Stimulated activated CD4-positive, alpha-beta T cell treated with anti-CD3 and anti-CD28 coated beads, Interleukin-4, amount 100 ng/mL, for 4 hours (primary cell): ENCODE measurements around the gene CELA2A.

Source experiments
- DNase-seq, 2 experiments: peaks; one replicate each; pipeline ENCODE4 v3.0.0-alpha.2; 2020

The CELA2A gene

GRCh38 chr1:15456313-15456954, at the start of gene CELA2A:
TSS of gene CELA2A (plus strand) at chr1:15456732. CDS start at chr1:15456754, 22 bp downstream.
- DNase-seq, result no peak

- DNase-seq, result no peak
Observed at GRCh38 chr1:15407580-15407979, 49.0 kb upstream of the CELA2A start.

- no peak for DNase-seq
Observed at GRCh38 chr1:15408890-15409387, 47.6 kb upstream of the CELA2A start.

DNA sequence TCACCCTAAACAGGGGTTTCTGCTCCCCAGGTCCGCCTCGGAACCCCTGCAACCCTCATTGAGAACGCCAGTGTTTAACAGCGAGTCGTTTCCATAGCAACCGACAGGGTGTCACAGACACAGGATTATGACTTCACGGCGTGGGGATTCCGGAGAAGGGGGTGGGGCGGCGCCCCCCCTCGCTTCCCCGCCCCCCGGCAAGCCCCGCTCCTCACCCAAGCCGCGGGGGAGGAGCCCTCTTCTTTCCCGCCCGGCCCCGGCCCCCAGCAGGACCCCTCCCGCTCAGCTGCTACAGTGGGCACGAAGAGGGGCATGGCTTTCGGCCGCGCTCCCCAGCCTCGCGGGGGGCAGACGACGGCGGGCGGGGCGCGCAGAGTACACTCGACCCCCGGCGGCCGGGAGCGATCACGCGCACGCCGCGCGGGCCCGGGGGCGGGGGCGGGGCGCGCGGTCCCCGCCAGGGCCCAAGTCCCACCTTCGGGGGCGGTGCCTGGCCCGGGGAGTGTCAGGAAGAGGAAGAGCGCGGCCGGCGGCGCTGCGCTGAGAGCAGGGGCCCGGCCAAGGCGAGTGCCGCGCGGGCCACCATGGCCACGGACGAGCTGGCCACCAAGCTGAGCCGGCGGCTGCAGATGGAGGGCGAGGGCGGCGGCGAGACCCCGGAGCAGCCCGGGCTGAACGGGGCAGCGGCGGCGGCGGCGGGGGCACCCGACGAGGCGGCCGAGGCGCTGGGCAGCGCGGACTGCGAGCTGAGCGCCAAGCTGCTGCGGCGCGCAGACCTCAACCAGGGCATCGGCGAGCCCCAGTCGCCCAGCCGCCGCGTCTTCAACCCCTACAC, 46.9 kb upstream of the CELA2A start, which contains the start of gene EFHD2:
Gene EFHD2 (plus strand): TSS at position 501 of the 835 bp plus-strand sequence. CDS start 84 bp downstream, at position 585.
- DNase-seq, result peak; percentile 87 to 91

DNA sequence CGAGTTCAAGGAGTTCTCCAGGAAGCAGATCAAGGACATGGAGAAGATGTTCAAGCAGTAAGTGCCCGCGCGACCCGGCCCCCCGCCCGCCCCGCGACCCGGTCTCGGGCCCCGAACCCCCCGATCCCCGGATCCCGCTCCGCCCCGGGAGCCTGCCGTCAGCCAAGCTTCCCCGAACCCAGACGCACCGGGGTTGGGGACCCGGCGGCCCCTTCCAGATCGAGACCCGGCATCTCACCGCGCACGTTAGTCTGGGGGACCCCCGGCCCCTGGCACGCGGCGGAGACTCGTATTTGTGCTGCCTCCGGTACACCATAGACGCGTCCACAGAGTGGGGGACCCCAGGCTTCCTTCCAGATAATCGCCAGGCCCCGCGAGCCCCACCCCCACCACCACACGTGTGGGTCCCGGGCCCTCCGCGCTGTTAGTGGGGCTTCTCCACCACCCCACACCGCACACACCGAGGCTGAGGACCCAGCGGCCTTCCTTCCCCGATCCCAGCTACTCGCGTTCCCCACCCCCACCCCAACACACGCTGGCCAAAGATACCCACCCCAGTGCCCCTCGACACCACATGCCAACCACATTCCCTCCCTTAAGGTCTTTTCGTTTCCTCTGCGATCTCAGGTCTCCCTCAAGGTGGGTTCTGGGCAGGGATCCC, 46.2 kb upstream of the CELA2A start:
- DNase-seq, result peak in 1 of 2 experiments; percentile 18

- no peak for DNase-seq
Observed at GRCh38 chr1:15410884-15411245, 45.7 kb upstream of the CELA2A start.

GRCh38 chr1:15411593-15412137, 44.9 kb upstream of the CELA2A start:
- DNase-seq, result no peak

DNA sequence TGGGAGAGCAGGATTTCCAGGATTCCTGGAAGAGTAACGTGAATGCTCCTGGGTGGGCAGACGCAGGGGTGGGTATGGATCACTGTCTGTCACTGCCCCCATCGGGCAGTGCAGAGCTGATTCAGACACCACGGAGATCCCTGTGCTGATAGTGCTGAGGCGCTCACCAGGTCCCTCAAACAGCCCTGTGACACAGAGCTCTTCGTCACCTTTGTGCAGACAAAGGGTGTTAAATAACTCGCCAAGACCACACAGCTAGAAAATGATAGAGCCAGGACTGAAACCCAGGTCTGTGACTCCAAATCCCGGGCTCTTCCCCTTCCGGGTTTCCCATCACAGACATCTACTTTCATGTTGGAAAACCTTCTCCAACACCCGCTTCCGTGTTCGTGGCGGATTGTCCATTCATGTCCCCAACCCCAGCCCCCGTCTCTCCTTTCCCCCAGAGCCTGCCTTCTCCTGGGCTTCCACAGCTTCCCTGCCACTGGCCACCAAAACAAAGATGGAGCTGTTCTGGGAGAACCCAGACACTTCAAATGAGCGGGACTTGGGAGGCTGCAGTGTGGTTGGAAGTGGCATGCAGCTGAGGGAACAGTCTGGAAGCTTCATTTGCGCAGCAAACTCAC, 44.2 kb upstream of the CELA2A start:
- peak in 1 of 2 experiments; percentile 43 for DNase-seq

DNA sequence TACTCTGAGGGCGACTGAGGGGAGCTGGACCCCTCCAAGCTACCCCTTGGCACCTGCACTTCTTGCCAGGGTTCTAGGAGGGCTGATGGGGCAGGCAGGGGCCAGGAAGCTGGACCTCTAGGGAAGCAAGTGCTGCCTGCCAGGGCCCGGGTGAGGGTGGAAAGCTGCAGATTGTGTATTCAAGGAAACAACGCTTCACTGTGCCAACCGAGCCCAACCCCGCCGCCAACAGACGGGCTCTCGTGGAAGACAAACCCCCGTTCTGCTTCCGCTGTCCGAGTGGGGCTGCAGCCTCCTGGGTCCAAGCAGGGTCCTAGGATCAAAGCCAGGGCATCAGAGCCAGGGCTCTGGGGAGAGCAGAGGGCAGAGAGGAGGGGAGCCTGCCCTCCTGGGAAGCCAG, 43.7 kb upstream of the CELA2A start:
- DNase-seq, result no peak

DNA sequence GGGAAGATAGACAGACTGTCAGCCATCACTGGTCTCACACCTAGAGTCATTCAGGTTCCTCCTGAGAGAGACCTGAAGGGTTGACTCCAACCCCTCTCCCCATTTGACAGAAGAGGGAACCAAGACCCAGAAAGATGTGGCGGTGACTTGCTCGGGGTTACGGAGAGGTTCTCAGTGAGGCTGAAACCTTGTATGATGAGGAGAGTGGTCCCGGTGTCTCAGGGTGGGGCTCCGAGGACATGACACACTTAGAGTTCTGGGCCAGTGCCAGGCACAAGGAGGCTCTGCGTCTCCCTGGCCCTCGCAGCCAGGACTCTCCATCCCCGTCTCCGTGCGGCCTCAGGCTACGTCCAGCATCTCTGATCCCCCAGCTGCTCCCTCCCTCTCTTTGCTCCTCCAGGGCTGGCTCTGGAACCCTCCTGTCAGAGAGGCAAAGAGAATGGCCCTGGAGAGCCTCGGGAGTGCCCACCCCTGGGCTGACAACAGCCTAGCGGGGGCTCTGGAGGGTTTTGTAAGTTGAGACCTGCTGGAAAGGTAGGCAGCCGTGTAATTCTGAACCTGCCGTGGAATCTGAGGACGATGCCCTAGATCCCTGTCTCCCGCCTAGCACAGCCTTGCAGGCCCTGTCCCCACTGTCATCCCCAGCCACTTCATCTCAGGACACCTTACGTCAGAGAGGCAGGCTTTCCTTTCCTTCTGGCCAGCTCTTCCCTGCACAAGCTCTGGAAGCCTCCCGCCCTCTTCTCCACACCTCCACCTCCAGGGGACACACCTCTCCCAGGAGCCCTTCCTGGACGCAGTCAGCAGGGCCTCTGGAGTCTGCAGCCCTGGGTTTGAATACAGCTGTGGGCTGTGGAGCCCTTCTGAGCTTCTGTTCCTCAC, 42.7 kb upstream of the CELA2A start:
- no peak for DNase-seq

DNA sequence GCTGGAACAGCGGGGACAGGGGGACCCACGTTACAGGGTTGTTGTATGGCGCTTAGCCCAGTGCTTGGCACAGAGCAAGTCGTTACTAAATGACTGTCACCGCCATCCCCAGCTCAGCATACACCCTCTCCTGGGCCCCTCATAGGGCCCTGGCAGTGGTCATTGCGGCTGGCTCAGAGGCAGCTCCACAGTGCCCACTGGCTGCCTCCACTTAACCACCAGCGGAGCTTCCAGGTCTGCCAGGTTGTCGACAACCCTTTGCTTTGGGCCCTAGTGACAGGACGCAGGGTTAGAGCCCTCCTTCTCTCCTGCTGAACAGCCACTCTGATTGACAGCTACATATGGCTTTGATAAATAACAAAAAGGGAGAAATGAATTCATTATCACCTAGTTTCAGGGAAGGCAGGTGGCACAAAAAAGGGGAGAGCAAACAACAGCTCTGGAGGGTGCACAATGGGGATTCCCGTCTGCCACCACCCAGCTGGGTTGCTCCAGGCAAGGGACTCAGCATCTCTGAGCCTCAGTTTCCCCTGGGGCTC, 42.0 kb upstream of the CELA2A start:
- no peak for DNase-seq

- DNase-seq, result peak; percentile 30 to 74
Observed at GRCh38 chr1:15417059-15417934, 39.2 kb upstream of the CELA2A start.

DNA sequence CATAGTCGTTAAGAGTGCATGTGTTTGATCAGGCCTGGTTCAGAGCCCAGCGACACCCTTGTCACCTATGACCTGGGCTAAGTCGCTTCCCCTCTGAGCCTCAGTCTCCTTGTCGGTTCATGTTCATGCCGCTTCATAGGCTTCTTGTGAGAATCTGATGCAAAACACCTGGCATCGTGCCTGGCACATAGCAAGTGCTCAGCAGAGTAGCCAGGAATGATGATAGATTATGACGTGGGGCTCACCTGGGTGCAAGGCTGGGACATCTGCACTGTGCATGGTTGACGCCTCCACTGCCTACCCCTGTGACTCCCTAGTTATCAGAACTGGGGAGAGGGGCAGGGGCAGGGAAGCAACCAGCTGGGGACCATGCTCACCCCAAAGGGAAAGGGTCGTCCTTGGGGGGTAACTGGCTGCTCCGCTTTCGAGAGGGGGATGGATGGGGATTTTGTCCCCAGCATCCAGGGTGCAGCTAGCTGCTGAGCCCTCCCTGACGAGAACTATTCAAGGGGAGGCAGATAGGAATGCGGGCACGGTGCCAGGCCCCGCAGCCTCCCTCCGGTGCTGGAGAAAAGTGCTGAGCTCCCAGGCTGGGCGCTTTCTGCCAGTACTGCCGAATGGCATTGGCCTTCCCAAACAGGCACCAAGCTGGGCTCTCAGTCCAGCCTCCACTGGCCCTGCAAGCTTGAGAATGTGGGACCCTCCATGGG, 37.6 kb upstream of the CELA2A start:
- DNase-seq, result no peak

- DNase-seq, result no peak
Observed at GRCh38 chr1:15420853-15421465, 35.6 kb upstream of the CELA2A start.

- no peak for DNase-seq
Observed at GRCh38 chr1:15422871-15423270, 33.7 kb upstream of the CELA2A start.

- no peak for DNase-seq
Observed at GRCh38 chr1:15423355-15424077, 33.0 kb upstream of the CELA2A start.

DNA sequence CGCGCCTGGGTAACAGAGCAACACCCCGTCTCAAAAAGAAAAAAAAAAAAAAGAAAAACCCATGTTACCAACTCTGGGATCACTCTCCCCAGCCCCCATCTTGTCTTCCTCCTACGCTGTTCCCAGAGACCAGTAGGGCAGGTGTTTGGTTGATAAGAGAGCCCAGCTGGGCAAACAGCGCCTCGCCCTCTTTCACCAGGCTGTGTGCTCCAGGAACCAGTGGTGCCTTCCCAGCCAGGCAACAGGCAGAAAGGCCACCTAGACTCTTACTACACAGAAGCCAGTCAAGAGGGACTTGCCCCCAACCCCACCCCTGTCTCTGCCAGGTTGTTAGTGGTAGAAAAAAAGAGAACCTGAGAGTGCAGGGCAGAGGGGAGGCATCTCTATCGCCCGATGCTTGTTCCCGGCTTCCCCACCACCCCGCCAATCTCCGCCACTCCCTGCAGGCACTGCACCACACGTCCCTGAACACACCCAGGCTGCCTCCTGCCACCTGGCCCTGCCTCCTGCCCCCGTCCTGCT, 32.3 kb upstream of the CELA2A start:
- DNase-seq, result no peak

DNA sequence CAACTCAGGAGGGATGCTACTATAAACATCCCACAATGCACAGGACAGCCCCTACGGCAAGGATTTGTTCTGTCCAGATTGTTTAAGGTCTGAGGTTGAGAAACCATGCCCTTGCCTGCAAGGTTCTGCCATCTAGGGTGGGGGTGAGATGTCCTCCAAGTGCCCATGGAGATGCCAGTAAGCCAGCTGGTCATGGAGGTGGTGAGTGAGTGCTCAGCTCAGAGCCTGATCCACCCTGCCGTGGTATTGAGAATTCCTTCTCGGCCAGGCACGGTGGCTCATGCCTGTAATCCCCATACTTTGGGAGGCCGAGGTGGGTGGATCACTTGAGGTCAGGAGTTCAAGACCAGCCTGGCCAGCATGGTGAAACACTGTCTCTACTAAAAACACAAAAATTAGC, 31.6 kb upstream of the CELA2A start:
- DNase-seq, result no peak
